M059J (cell line): Measurements from ENCODE around the gene SNRNP70. TPM values are rescaled to one million over a fixed set of nuclear protein-coding genes. Genes with fewer than 3 reads are reported as not detected.
"Not testable (repeated sequence)": the region's sequence is repeated elsewhere in the genome, so short reads cannot be mapped to it uniquely, and the experiment has no call there.

Experiments used
- DNase-seq: peaks from one replicate; pipeline ENCODE4 v3.0.0-alpha.2; 2012; ENCODE audit warnings: low read depth
- total RNA-seq: library from RNA; depleted of rRNA; stranded (reverse); fragments of >200 nt; shearing (Covaris generic); gene quantifications from 2 replicates; pipeline ENCODE4 v1.2.3, GENCODE V29; 2014; rRNA removed

The SNRNP70 gene
- total RNA-seq = 175 and 191 TPM in 2 replicates

- DNase-seq = peak; percentile 98
Observed at GRCh38 chr19:49085020-49085867, at the start of gene SNRNP70. Gene SNRNP70, plus strand, starts transcription at chr19:49085451. Its CDS starts 964 bp downstream, at chr19:49086415.

DNA sequence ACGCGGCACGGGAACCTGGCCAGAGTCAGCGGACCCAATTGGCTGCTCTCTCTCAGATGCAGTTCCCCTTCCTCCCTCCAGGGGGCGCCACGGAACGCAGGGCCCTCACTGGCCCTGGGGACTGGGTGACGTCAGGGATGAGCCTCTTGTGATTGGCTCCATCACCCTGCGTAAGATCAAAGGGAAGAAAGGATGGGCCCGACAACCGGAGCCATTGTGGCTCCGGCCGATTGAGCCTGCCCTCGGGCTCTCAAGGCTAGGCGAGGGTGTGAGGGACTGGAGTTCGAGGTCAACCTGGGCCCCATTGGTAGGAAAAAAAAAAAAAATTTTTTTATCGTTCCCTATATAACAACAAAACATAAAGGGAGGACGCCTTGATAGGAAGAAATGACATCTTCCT lies 48.4 kb upstream of the SNRNP70 start, which contains the start of gene CGB1:
Gene CGB1, minus strand, starts transcription at position 81 of the 400 bp plus-strand sequence. CDS start 184 bp downstream, outside the sequence.
- not testable (repeated sequence) for DNase-seq

DNA sequence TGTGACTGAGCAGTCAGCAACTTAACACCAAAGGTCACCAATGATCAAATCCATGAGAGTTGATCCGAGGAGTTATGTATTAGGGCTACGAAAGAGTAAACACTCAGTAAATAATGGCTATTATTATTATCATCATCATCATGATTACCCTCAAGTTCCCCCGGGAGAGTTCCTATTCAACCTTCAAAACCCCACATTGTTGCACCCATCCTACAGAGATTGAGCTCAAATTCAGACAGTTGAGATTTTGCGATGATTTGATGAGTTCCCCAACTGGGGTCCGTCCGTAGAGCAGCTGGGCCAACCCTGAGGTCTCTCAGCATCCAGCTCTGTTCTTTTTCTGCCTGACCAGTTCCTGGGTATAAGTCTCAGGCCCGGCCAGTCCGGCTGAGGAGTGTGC lies 47.1 kb upstream of the SNRNP70 start:
- DNase-seq = not testable (repeated sequence)

DNA sequence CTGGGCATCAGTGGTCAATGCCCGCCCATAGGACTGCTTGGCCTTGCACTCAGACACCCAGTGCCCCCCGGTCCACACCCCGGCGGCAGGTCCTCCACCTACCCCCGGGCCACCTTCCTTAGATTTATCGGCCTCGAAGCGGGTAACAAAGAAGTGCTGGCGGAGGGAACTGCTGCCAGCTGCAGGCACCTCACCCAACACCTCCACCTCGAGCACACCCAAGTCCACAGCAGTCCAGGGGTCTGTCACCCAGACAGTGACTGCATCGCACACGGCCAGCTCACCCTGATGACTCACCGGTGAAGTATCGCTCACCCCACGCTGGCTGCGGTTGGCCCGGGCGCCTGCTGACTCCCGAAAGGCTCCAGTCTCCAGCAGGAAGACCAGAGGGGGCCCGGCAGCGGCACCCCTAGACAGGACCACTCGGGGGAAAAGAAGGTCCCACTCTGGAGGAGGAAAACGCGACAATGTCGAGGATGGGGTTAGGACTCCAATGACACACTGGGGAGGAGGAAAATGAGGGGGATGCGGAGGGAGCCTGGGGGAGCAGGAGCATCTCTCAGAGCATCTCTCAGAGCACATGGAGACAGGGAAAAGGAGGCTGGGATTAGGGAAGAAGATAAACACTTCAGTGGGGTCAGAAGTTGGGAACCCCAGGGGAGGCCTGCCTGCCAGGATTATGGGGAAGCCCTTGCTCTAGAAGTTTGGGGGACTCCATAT lies 46.5 kb upstream of the SNRNP70 start:
- peak; percentile 80 for DNase-seq

DNA sequence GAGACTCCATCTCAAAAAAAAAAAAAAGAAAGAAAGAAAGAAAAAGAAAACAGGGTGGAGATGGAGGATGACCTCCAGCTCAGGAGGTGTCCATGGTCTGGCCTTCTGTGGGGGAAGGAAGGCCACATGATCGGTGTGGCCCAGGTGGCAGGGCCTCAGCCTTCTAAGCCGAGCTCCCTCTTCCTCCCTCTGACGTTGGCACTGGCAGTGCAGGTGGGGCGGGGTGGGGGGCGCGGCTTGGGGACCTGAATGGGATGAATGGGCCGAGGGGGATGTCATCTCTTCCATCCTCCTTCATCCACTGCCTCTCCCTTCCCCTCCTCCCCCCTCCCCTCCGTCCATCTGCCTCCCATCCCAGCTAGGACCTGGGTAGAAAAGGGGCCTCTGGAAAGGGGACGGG lies 45.5 kb upstream of the SNRNP70 start:
- not testable (repeated sequence) for DNase-seq

GRCh38 chr19:49042177-49042576 lies 43.1 kb upstream of the SNRNP70 start:
- peak; percentile 74 for DNase-seq

GRCh38 chr19:49042666-49043065 lies 42.6 kb upstream of the SNRNP70 start:
- not testable (repeated sequence) for DNase-seq

DNA sequence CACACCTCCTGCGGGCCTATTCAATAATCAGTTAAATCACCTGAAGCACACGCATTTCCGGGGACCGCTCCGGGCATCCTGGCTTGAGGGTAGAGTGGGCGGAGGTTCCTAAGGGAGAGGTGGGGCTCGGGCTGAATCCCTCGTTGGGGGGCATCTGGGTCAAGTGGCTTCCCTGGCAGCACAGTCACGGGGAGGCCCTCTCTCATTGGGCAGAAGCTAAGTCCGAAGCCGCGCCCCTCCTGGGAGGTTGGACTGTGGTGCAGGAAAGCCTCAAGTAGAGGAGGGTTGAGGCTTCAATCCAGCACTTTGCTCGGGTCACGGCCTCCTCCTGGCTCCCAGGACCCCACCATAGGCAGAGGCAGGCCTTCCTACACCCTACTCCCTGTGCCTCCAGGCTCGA lies 41.7 kb upstream of the SNRNP70 start, which contains the start of gene CGB5:
Gene CGB5, plus strand, starts transcription at position 301 of the 400 bp plus-strand sequence. CDS start 362 bp downstream, outside the sequence.
- not testable (repeated sequence) for DNase-seq

DNA sequence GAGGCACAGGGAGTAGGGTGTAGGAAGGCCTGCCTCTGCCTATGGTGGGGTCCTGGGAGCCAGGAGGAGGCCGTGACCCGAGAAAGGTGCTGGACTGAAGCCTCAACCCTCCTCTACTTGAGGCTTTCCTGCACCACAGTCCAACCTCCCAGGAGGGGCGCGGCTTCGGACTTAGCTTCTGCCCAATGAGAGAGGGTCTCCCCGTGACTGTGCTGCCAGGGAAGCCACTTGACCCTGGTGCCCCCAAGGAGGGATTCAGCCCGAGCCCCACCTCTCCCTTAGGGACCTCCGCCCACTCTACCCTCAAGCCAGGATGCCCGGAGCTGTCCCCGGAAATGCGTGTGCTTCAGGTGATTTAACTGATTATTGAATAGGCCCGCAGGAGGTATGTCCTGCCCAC lies 36.2 kb upstream of the SNRNP70 start, which contains the start of gene CGB8:
Gene CGB8, minus strand, starts transcription at position 101 of the 400 bp plus-strand sequence. CDS start 372 bp downstream, outside the sequence.
- DNase-seq = not testable (repeated sequence)

- DNase-seq = not testable (repeated sequence)
Observed at GRCh38 chr19:49049834-49050233, 35.4 kb upstream of the SNRNP70 start.

DNA sequence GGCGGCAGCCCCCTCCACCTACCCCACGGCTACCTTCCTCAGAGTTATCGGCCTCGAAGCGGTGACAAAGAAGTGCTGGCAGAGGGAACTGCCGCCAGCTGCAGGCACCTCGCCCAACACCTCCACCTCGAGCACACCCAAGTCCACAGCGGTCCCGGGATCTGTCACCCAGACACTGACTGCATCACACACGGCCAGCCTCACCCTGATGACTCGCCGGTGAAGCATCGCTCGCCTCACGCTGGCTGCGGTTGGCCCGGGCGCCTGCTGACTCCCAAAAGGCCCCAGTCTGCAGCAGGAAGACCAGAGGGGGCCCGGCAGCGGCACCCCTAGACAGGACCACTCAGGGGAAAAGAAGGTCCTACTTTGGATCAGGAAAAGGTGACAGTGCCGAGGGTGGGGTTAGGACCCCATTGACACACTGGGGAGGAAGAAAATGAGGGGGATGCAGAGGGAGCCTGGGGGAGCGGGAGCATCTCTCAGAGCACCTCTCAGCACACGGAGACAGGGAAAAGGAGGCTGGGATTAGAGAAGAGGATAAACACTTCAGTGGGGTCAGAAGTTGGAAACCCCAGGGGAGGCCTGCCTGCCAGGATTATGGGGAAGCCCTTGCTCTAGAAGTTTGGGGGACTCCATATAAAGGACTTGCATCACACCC lies 34.7 kb upstream of the SNRNP70 start:
- peak; percentile 86 for DNase-seq

GRCh38 chr19:49056101-49056901 lies 28.9 kb upstream of the SNRNP70 start:
- DNase-seq = peak; percentile 63

GRCh38 chr19:49056902-49057596 lies 28.2 kb upstream of the SNRNP70 start:
- not testable (repeated sequence) for DNase-seq

DNA sequence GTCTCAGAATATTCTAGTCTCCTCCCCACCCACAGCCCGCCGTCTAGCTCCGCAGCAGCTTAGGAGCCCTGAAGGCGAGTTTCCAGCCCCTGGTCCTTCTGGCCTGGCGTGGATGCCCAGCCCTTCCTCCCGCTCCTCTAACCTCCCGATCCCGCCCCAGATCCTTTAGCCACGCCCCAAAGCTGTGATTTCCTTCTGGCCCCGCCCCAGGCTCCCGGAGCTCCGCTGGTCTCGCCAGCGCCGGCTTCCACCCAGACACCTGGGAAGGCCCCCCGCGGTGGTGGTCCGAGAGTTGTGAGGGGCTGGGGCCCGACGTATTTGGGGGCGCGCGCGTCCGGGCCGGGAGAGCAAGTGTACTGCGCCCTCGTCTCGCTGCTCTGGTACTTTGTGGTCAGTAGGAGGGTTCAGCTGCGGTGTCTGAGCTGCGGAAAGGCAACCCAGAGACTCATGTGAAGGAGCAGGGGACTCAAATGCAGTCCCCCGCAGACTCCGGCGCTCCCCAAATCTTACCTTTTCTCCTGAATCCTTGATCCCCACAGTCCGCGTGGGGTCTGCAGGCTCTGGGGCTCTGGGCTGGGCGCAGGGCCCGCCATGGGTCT lies 27.5 kb upstream of the SNRNP70 start, which contains the start of gene CGB7:
Gene CGB7, minus strand, starts transcription at position 114 of the 599 bp plus-strand sequence. CDS start 2,374 bp downstream, outside the sequence.
- peak; percentile 82 for DNase-seq

- DNase-seq = peak; percentile 40
Observed at GRCh38 chr19:49058562-49058961, 26.7 kb upstream of the SNRNP70 start.

GRCh38 chr19:49059053-49059452 lies 26.2 kb upstream of the SNRNP70 start:
- no peak for DNase-seq

- DNase-seq = no peak
Observed at GRCh38 chr19:49061000-49061399, 24.3 kb upstream of the SNRNP70 start.

GRCh38 chr19:49061445-49061844 lies 23.8 kb upstream of the SNRNP70 start:
- no peak for DNase-seq

GRCh38 chr19:49064029-49064629 lies 21.1 kb upstream of the SNRNP70 start:
- DNase-seq = no peak
